Prostate gland (tissue), 2 donors: ENCODE results near the gene QSER1.

Experiments
- POLR2A ChIP-seq: fragments of 450-650 bp; IDR thresholded peaks from one replicate; pipeline ENCODE4 v1.6.1; 2016; ENCODE audit warnings: antibody characterized with exemption, mild to moderate bottlenecking
- TF ChIP-seq, protein P1 (sequence below), 4 experiments: fragments of 200-600 bp in 2 of 4; fragments of 450-650 bp in 2 of 4; sonication (generic) in 2 of 4; IDR thresholded peaks; 1 replicate in 3 of 4; 2 replicates in 1 of 4; pipeline ENCODE4 v1.5.1; 2016 to 2019; ENCODE audit warnings: antibody characterized with exemption in 4 of 4, mild to moderate bottlenecking in 2 of 4, moderate library complexity in 2 of 4

DNA sequence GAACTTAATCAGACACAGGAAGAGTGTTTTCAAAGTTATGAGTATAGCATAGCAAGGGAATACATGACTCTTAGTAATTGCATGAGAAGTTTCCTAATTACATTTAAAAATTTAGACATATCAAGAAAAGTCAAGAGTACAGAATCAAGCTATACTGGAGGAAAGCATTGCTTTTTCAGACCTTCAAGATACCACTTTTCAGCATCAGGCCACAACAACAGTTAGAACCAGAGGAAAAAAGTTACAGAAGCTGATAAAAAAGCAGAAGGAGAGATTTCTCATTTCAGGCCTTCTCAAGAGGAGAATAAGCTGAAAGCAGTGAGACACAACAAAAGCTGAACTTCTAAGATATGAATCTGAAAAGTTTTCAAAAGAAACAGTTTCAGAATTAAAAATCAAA lies 28.1 kb upstream of the QSER1 start:
- TF ChIP-seq POLR2A: no peak
- TF ChIP-seq, protein P1, sequence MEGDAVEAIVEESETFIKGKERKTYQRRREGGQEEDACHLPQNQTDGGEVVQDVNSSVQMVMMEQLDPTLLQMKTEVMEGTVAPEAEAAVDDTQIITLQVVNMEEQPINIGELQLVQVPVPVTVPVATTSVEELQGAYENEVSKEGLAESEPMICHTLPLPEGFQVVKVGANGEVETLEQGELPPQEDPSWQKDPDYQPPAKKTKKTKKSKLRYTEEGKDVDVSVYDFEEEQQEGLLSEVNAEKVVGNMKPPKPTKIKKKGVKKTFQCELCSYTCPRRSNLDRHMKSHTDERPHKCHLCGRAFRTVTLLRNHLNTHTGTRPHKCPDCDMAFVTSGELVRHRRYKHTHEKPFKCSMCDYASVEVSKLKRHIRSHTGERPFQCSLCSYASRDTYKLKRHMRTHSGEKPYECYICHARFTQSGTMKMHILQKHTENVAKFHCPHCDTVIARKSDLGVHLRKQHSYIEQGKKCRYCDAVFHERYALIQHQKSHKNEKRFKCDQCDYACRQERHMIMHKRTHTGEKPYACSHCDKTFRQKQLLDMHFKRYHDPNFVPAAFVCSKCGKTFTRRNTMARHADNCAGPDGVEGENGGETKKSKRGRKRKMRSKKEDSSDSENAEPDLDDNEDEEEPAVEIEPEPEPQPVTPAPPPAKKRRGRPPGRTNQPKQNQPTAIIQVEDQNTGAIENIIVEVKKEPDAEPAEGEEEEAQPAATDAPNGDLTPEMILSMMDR (IDR thresholded peaks at IDR 0.05): no peak
